Stimulated activated CD8-positive, alpha-beta memory T cell treated with anti-CD3 and anti-CD28 coated beads, Interleukin-7, amount 100 ng/mL, for 4 hours (primary cell): ENCODE measurements around the gene CSHL1.
"Not testable (repeated sequence)": the region's sequence is repeated elsewhere in the genome, so short reads cannot be mapped to it uniquely, and the experiment has no call there.

ENCODE experiments used
- DNase-seq, 2 donors: peaks; one replicate each; pipeline ENCODE4 v3.0.0-alpha.2; 2020; ENCODE audit warnings: low read depth in 2 of 2

The CSHL1 gene

DNA sequence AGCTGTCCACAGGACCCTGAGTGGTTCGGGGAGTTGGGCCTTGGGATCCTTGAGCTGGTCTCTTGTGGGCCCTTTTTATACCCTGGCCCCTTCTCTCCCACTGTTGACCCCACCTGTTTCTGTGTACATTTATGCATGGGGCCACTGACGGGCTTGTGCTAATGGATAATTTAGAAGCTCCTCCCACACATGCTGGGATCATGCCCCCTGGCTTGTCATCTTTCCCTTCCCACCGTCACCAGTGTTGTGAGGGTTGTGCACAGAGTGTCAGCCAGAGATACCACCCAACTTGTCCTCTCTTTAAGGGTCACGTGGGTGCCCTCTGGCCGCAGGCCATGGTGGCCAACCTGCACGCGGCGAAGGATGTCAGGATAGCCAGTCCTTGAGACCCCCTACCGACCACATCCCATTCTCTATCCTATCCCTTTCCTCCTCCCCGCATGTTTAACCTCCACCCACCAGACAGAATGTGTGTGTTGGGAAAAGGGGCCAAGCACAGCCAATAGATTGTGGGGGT, 7.8 kb upstream of the CSHL1 start, which contains the start of gene GH1:
Gene GH1, minus strand, starts transcription at position 51 of the 517 bp plus-strand sequence. CDS start 63 bp downstream, outside the sequence.
- DNase-seq = not testable (repeated sequence)

DNA sequence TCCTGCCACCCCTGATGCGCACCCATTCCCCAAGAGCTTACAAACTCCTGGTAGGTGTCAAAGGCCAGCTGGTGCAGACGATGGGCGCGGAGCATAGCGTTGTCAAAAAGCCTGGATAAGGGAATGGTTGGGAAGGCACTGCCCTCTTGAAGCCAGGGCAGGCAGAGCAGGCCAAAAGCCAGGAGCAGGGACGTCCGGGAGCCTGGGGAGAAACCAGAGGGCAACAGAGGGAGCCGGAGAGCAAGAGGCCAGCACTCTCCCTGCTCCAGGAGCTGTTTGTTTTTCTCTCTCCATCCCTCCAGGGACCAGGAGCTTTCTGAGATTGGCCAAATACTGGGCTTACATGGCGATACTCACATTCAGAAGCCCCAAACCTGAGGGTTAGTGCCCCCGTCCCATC, 7.2 kb upstream of the CSHL1 start:
- no peak for DNase-seq

DNA sequence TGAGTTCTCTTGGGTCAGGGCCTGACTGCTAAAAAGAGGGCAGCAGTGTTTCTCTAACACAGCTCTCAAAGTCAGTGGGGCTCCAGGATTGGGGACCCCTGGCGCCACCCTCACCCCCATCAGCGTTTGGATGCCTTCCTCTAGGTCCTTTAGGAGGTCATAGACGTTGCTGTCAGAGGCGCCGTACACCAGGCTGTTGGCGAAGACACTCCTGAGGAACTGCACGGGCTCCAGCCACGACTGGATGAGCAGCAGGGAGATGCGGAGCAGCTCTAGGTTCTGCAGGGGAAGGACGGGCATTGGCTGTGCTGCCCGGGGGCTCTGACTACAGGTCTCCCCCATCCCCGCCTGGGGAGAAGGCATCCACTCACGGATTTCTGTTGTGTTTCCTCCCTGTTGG, 6.6 kb upstream of the CSHL1 start:
- DNase-seq = no peak

DNA sequence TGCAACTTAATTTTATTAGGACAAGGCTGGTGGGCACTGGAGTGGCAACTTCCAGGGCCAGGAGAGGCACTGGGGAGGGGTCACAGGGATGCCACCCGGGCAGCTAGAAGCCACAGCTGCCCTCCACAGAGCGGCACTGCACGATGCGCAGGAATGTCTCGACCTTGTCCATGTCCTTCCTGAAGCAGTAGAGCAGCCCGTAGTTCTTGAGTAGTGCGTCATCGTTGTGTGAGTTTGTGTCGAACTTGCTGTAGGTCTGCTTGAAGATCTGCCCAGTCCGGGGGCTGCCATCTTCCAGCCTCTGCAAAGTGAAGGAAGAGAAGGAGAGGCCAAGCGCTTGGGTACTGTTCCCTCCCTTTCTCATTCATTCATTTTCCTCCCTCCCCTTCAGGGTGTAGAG, 6.1 kb upstream of the CSHL1 start:
- not testable (repeated sequence) for DNase-seq

DNA sequence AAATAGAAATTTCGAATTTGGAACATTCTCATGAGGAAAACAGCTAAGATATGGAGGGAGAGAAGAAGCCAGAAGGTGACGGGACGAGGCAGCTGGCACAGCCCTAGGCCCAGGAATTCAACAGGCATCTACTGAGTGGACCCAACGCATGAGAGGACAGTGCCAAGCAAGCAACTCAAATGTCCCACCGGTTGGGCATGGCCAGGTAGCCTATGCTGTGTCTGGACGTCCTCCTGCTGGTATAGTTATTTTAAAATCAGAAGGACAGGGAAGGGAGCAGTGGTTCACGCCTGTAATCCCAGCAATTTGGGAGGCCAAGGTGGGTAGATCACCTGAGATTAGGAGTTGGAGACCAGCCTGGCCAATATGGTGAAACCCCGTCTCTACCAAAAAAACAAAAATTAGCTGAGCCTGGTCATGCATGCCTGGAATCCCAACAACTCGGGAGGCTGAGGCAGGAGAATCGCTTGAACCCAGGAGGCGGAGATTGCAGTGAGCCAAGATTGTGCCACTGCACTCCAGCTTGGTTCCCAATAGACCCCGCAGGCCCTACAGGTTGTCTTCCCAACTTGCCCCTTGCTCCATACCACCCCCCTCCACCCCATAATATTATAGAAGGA, 5.6 kb upstream of the CSHL1 start:
- DNase-seq = no peak

DNA sequence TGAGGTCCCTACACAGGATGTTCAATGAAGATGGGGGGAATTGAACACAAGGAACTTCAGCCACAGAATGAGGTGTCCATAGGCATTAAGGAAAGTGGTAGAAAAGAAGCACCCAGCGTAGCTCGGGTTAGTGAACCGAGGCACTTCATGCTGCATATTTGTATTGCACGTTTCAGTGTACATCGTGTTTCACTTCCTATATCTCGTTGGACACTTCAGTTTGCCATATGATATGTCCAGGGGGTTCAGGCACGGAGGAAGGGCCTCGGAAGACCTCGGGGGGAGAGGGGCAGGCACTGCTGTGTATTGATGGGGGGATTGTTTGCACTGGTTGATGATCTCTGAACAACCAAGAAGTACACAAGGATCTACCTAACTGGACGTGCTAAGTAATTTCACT, 4.7 kb upstream of the CSHL1 start:
- DNase-seq = not testable (repeated sequence)

DNA sequence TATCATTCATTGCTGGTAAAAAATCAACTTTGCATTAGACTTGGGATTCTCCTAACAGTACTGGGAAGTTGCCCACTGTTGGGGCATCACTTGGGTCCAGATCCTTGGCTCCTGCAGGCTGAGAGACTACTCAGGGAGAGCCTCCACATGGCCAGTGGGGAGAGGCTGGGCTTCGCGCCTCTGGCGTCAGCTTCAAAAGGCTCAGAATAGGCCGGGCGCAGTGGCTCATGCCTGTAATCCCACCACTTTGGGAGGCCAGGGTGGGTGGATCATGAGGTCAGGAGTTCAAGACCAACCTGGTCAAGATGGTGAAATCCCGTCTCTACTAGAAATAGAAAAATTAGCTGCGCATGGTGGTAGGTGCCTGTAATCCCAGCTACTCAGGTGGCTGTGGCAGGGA, 3.4 kb upstream of the CSHL1 start:
- no peak for DNase-seq

DNA sequence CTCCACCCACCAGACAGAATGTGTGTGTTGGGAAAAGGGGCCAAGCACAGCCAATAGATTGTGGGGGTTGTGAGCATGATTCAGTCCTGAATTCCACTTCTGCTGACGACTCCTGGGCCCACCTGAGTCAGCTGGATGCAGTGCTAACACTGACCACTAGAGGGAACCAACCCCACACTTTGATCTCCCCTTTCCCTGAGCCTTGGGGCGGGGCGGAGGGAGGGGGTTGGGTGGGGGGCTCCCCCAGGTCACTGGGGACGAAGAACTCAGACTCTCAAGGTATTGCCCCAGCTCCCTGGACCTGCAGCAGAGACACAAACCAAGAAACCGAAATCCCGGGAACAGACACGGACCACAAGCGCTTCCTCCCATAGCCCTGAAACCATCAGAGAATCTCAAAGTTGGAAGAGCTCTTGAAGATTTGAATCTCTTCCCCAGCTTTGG, 621 bp upstream of the CSHL1 start:
- peak; percentile 33 to 43 for DNase-seq

DNA sequence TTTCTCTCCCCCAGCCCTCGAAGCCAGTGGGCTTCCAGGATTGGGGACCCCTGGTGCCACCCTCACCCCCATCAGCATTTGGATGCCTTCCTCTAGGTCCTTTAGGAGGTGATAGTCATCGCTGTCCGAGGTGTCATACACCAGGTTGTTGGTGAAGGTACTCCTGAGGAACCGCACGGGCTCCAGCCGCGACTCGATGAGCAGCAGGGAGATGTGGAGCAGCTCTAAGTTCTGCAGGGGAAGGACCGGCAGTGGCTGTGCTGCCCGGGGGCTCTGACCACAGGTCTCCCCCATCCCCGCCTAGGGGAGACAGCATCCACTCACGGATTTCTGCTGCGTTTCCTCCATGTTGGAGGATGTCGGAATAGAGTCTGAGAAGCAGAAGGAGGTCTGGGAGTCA, 962 bp downstream of the CSHL1 start:
- no peak for DNase-seq

DNA sequence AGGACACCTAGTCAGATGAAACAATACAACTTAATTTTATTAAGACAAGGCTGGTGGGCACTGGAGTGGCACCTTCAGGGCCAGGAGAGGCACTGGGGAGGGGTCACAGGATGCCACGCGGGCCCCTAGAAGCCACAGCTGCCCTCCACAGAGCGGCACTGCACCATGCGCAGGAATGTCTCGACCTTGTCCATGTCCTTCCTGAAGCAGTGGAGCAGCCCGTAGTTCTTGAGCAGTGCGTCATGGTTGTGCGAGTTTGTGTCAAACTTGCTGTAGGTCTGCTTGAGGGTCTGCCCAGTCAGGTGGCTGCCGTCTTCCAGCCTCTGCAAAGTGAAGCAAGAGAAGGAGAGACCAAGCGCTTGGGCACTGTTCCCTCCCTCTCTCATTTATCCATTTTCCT, 1.5 kb downstream of the CSHL1 start:
- DNase-seq = not testable (repeated sequence)

DNA sequence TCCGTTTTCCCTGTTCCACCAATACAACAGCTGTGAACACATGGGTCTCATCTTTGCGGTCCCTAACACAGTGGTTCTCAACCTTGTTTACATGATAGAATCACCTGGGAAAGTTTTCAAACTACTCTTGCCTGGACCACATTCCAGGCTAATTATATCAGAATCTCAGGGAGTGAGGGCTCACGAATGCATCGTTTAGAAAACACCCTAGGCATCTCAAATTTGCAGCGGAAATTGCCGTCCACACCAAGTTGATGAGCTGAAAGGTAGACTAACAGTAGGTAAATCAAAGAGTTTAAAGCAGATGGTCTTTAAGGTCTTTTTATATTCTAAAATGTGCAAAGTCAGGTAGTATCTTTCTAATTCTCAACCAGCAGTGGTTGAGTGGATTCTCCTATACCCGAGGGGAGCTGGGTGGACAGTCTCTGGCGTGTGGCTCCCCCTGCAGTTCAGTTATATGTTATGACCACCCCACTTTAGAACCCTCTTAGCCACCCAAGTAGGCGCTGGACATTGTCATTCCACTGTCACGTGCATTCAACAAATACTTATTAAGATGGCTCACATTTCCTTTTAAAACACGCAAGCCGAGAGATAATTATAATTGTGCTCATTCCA, 3.8 kb downstream of the CSHL1 start:
- not testable (repeated sequence) for DNase-seq

DNA sequence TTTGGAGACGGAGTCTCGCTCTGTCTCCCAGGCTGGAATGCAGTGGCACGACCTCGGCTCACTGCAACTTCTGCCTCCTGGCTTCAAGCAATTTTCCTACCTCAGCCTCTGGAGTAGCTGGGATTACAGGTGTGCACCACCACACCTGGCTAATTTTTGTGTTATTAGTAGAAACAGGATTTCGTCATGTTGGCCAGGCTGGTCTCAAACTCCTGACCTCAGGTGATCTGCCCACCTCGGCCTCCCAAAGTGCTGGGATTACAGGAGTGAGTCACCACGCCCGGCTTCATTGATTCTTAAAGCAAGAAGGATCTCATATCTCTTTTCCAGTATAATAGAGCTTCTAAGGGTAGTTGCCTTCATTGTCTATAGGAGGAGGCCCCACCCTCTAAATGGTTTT, 6.3 kb downstream of the CSHL1 start:
- not testable (repeated sequence) for DNase-seq

DNA sequence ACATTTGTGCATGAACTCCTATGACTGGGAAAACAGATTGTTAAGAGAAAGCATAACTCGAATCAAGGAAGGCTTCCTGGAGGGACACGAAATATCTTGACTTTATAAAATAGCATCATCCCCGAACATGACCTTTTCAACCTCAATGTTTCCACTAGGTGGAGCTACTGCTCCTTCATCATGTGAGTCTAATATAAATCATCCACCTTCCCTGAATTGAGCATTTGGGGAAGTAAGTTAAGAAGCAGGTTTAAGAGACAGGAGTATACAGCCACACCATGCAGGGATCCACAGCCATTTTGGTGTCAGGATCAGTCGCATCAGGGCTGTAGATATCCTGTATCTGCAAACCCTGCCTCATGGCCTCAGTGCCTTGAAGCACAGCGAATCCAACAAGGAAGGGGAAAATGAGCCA, 7.3 kb downstream of the CSHL1 start:
- not testable (repeated sequence) for DNase-seq

DNA sequence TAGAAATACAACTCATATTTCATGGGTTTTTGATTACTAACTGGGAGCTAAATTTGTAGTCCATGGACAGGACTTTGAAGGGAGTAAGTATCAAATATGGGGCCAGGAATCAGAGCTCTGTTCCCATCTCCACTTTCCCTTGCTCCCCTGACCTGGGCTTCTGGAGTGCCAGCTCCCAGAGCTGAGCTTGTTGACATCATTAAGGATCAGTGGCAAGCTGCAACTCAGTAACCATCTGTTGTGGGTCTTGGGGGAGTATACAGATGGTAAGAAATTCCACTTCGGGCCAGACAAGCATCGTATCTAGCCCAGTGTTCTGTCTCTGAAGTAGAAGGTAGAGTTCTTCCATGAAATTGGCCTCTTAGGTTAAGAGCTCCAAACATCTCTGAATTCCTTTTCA, 9.1 kb downstream of the CSHL1 start:
- DNase-seq = not testable (repeated sequence)

DNA sequence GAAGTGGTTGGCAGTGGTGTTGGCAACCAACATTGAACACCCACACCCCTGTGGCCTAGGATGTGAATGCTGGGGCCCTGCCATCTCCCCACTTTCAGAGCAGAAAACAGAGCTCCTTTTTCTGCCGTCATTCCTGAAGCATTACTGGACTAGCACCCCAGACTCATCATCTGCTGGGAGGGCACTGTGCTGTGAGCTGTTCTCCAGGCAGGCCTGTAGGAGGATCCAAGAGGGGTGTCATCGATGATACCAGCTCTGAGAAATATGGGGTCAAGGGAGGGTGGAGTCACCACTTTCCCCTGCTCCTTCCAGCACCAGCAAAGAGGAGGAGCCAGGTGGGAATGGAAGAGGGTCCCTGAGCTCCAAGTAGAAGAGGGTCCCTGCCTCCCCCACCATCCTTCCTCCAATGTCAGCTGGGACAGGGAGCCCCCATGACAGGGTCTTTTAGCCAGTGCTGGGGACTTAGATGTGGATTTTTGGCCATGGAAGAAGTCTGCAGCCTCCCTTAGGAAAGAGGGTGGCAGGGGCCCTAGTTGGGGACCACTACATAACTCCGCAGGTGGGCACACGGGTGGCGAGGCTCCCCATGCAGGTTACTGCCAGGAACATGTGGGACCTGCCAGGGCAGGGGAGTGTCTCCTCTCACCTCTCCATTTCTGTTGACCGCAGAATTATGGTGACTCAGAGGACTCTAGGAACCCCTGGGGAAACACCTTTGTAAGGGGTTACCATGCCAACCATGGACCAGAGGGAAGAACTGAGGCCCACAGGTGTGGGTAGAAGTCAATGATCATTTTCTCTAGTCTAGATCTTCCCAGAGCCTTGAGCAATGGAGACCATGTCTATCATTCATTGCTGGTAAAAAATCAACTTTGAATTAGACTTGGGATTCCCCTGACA, 11.9 kb downstream of the CSHL1 start:
- DNase-seq = peak in 1 of 2 donors; percentile 11

DNA sequence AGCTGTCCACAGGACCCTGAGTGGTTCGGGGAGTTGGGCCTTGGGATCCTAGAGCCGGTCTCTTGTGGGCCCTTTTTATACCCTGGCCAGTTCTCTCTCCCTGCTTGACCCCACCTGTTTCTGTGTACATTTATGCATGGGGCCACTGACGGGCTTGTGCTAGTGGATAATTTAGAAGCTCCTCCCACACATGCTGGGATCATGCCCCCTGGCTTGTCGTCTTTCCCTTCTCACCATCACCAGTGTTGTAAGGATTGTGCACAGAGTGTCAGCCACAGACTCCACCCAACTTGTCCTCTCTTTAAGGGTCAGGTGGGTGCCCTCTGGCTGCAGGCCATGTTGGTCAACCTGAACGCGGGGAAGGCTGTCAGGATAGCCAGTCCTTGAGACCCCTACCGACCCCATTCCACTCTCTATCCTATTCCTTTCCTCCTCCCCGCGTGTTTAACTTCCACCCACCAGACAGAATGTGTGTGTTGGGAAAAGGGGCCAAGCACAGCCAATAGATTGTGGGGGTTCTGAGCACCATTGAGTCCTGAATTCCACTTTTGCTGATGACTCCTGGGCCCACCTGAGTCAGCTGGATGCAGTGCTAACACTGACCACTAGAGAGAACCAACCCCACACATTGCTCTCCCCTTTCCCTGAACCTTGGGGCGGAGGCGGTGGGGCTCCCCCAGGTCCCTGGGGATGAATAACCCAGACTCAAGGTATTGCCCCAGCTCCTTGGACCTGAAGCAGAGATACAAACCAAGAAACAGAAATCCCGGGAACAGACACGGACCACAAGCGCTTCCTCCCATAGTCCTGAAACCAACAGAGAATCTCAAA, 14.3 kb downstream of the CSHL1 start, which contains the start of gene CSH1:
Gene CSH1, minus strand, starts transcription at position 51 of the 831 bp plus-strand sequence. CDS start 63 bp downstream, outside the sequence.
- not testable (repeated sequence) for DNase-seq

DNA sequence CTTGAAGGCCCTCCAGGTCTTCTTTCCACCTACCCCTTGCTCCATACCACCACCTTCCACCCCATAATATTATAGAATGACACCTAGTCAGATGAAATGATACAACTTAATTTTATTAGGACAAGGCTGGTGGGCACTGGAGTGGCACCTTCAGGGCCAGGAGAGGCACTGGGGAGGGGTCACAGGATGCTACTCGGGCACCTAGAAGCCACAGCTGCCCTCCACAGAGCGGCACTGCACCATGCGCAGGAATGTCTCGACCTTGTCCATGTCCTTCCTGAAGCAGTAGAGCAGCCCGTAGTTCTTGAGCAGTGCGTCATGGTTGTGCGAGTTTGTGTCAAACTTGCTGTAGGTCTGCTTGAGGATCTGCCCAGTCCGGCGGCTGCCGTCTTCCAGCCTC, 16.2 kb downstream of the CSHL1 start:
- not testable (repeated sequence) for DNase-seq

DNA sequence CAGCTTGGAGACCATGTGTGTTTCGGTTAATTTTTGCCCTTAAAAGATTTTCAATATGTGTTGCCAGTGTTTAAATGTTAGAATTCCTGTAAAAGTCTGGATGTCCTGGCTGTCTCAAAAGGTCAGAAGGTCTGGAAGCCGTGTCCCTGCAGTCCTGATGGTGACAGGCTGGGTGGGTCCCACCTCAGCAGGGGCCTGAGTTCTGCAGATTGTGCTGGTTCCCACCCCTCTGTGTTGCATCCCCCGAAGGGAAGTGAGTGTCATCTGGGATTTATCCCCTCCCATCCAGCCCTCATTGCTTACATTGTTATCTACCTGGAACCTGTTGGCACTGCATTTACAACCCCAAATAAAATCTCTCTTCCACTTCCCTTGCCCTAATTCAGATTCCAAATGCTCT, 17.0 kb downstream of the CSHL1 start:
- DNase-seq = not testable (repeated sequence)

DNA sequence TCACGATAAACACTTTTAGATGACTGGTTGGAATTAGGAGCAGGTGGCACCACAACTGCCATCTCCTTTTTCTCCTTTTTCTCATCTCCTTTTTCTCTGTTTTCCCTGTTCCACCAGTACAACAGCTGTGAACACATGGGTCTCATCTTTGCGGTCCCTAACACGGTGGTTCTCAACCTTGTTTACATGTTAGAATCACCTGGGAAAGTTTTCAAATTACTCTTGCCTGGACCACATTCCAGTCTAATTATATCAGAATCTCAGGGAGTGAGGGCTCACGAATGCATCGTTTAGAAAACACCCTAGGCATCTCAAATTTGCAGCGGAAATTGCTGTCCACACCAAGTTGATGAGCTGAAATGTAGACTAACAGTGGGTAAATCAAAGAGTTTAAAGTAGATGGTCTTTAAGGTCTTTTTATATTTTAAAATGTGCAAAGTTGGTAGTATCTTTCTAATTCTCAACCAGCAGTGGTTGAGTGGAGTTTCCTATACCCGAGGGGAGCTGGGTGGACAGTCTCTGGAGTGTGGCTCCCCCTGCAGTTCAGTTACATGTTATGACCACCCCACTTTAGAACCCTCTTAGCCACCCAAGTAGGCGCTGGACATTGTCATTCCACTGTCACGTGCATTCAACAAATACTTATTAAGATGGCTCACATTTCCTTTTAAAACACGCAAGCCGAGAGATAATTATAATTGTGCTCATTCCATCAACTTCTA, 18.6 kb downstream of the CSHL1 start:
- DNase-seq = not testable (repeated sequence)
